GM23338 (cell line): ENCODE measurements around the gene AFF1.

Source experiments
- CTCF ChIP-seq, 2 experiments: fragments of 200-600 bp in 1 of 2; sonication (generic) in 1 of 2; conservative IDR thresholded peaks; 2 replicates each; pipeline versions ENCODE4 v1.5.1 to v1.6.1; 2016 to 2017; ENCODE audit warnings: antibody characterized with exemption in 2 of 2, low read depth in 2 of 2, mild to moderate bottlenecking in 2 of 2, moderate library complexity in 1 of 2
- EZH2 ChIP-seq: fragments of 200-600 bp; sonication (generic); IDR thresholded peaks from one replicate; pipeline ENCODE4 v1.8.0; 2017; ENCODE audit warnings: antibody characterized with exemption, mild to moderate bottlenecking, low read depth; ENCODE audit not compliant: unreplicated experiment
- EZH2phosphoT487 ChIP-seq: fragments of 200-600 bp; sonication (generic); IDR thresholded peaks from one replicate; pipeline ENCODE4 v1.8.1; 2018; ENCODE audit warnings: antibody characterized with exemption; ENCODE audit not compliant: unreplicated experiment
- JUNB ChIP-seq: IDR thresholded peaks from one replicate; pipeline ENCODE4 v1.6.1; 2016; ENCODE audit warnings: antibody characterized with exemption; ENCODE audit not compliant: unreplicated experiment

DNA sequence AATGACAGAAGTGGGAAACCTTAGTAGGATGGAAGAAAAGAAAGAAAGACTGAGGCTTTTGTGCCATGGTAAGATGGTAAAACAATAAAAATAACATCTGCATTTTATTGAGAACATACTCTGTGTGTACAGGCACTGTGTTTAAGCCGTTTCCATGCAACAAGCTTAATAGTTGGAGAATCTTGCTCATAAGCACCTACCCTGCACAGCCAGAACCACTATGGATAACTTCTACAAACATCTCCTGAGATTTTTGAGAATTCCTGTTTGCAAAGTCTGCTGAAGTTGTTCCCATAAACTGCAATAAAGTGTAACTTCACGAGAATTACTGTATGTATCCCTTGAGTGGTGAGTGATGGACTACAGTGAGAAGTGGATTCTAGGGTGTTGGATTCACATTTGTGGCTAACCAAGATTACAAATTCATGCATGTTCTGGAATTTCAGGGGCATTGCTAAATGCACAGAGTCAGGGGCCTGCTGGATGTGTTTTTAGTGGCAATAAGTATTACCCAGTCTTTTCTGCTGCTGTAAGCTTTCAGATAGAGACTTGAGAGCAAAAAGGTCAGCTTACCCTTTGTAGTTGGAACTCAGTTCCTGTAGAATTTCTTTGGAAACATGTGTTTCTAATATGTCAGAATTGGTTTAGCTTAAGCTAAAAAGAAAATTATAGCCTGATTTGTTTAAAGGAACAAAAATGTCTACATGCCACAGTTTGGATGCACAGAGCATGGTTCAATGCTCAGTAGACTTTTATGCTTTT, 132.5 kb downstream of the AFF1 start:
- TF ChIP-seq CTCF (conservative IDR thresholded peaks at IDR 0.05; ENCODE audit: low read depth in 2 of 2), result no peak
- TF ChIP-seq EZH2, result no peak
- no peak for TF ChIP-seq JUNB
- TF ChIP-seq EZH2phosphoT487, result no peak
